ENCODE results near the gene SPATA31D3. TPM values are rescaled to one million over a fixed set of nuclear protein-coding genes. Genes with fewer than 3 reads are reported as not detected.

SPATA31D3 gene
- total and polyA plus RNA-seq, 4 experiments from 2014 or later: not detected

DNA sequence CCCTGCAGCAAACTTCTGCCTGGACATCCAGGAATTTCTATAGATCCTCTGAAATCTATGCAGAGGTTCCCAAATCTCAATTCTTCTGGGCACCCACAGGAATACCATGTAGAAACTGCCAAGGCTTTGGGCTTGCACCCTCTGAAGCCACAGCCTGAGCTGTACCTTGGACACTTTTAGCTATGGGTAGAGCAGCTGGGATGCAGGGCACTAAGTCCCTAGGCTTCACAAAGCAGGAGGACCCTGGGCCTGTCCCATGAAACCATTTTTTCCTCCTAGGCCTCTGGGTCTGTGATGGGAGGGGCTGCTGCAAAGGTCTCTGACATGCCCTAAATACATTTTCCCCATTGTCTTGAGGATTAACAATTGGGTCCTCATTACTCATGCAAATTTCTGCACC, 12.3 kb downstream of the SPATA31D3 start:
- H3K4me1 Mint-ChIP-seq: no peaks in the 10 kb centered on the region

DNA sequence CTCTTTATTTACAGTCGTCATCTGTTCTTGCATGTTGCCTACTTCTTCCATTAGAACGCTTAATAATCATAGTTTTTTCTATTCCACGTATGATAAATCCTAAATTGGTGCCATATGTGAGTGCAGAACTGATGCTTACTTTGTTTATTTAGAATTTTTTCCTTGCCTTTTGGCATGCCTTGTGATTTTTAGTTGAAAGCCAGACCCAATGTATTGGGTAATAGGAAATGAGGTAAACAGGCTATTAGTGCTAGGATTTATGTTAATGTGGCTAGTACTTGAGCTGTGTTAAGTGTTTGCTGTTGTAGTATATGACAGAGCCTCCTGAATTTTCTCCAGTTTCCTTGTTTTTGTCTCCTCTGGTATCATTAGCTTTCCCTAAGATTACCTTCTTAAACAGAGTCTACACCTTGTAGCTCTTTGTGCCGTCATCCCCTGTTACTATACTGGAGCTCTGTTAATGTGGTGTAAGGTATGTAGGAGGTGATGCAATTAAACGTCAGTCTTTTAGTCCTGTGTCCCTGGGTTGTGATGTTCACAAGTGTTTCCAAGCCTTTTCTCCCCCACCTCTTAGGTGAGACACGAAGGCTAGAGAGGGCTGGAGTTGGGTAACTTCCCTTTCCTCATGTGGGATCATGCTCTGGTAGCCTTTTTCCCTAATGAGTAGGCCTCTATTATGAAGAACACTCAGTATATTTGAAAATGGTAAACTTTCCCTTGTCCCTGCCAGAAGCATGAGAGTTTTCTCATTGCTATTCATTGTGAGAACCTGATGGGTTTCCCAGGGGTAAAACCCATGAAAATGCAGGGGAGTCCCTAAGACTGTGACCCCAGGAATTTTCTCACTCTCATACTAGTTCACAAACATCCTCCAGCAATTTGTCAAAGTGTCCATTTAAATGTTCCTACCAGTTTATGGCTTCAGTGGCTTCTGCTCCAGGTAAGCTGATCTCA, 21.2 kb downstream of the SPATA31D3 start:
- no peaks in the 10 kb centered on the region for H3K36me3 ChIP-seq (ENCODE audit: insufficient read depth, low read length)
- DNase-seq: no peak
- CTCF ChIA-PET (ENCODE audit: partially characterized antibody): no interaction called here
- Mint-ChIP-seq H3K4me3 (no peak overlapping the region), H3K27me3 (no peaks in the 10 kb centered on the region), H3K27ac (no peak overlapping the region), H3K4me1 (no peaks in the 10 kb centered on the region), H3K36me3 (no peaks in the 10 kb centered on the region), H3K9me3 (peaks cover 0 to 9% (median 3%) of the 10 kb centered on the region in 8 donors)
- no peak overlapping the region for H3K4me3 ChIP-seq (ENCODE audit: low read length in 2 of 2)
- H3K4me1 ChIP-seq (ENCODE audit: insufficient read depth, low read length): no peaks in the 10 kb centered on the region
- no peak overlapping the region for H3K27ac ChIP-seq (ENCODE audit: low read depth, low read length)
- H3K9me3 ChIP-seq (ENCODE audit: control insufficient read depth in 1 of 2, low read length in 2 of 2): no peaks in the 10 kb centered on the region
- POLR2A ChIA-PET (ENCODE audit: partially characterized antibody): no interaction called here
- no peaks in the 10 kb centered on the region for H3K27me3 ChIP-seq (ENCODE audit: insufficient read depth, low read length)
- intact Hi-C loops (cut with micrococcal nuclease): no loop called here

More for the DNA sequence above, 12.3 kb downstream of the SPATA31D3 start:
- Histone ChIP-seq H3K9me3 (ENCODE audit: control insufficient read depth in 1 of 2, low read length in 2 of 2) (no peaks in the 10 kb centered on the region), H3K27me3 (ENCODE audit: insufficient read depth, low read length) (no peaks in the 10 kb centered on the region), H3K4me1 (ENCODE audit: insufficient read depth, low read length) (no peaks in the 10 kb centered on the region), H3K4me3 (ENCODE audit: low read length in 2 of 2) (no peak overlapping the region), H3K27ac (ENCODE audit: low read depth, low read length) (no peak overlapping the region), H3K36me3 (ENCODE audit: insufficient read depth, low read length) (no peaks in the 10 kb centered on the region)
- Mint-ChIP-seq H3K4me3 (no peak overlapping the region), H3K27ac (no peak overlapping the region), H3K9me3 (peaks cover 7 to 45% (median 25%) of the 10 kb centered on the region in 8 donors), H3K27me3 (no peaks in the 10 kb centered on the region), H3K36me3 (no peaks in the 10 kb centered on the region)
- CTCF ChIA-PET (ENCODE audit: partially characterized antibody): no interaction called here
- intact Hi-C loops (cut with micrococcal nuclease): no loop called here
- POLR2A ChIA-PET (ENCODE audit: partially characterized antibody): no interaction called here
- DNase-seq: no peak

DNA sequence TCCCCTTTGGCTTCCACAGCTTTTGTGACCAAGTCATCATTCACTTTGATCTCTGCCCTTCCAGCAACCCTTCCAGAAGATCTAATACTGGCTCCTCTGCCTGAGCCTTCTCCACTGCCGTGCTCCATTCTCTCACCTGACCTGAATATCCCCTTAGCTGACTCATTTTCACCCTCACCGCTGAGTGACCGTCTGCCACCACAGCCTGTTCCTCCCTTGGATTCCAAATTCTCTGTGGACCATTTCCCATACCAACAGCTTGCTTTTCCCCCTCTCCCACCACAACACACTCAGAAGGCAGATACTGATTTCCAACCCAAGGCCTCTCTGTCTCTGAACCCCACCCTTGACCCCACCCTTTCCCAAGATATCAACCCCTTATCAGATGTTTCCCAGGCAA, 24.7 kb downstream of the SPATA31D3 start:
- Histone ChIP-seq H3K36me3 (ENCODE audit: insufficient read depth, low read length) (no peaks in the 10 kb centered on the region), H3K4me1 (ENCODE audit: insufficient read depth, low read length) (no peaks in the 10 kb centered on the region), H3K27me3 (ENCODE audit: insufficient read depth, low read length) (no peaks in the 10 kb centered on the region), H3K4me3 (ENCODE audit: low read length in 2 of 2) (no peak overlapping the region), H3K9me3 (ENCODE audit: control insufficient read depth in 1 of 2, low read length in 2 of 2) (no peaks in the 10 kb centered on the region), H3K27ac (ENCODE audit: low read depth, low read length) (no peak overlapping the region)
- no peaks in the 10 kb centered on the region for H3K36me3 Mint-ChIP-seq
- no peak for DNase-seq
- H3K9me3 Mint-ChIP-seq: peaks cover 0 to 10% (median 3%) of the 10 kb centered on the region in 8 donors
- H3K4me1 Mint-ChIP-seq: no peaks in the 10 kb centered on the region
- no peak overlapping the region for H3K4me3 Mint-ChIP-seq
- CTCF ChIA-PET (ENCODE audit: partially characterized antibody): no interaction called here
- H3K27ac Mint-ChIP-seq: no peak overlapping the region
- intact Hi-C loops (cut with micrococcal nuclease): no loop called here
- POLR2A ChIA-PET (ENCODE audit: partially characterized antibody): no interaction called here
- no peaks in the 10 kb centered on the region for H3K27me3 Mint-ChIP-seq

DNA sequence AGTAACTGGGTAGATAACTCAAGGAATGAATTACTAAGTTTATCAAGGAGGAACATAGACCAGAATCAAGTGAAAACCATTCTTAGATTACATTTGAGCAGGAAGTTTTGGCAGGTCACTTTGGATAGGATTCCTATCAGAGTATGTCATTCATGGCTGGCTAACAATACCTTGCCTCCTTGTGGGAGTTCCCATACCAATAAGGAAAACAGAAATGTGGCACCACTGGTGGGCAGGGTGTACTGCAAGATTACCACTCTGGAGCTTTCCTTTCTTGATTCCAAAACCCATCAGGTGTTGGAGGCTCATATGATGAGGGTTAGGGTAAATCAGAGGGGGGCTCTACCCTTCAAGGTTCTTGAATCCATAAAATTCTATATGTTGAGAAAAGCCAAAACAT, 26.7 kb downstream of the SPATA31D3 start:
- intact Hi-C loops (cut with micrococcal nuclease): no loop called here
- H3K27ac Mint-ChIP-seq: no peak overlapping the region

DNA sequence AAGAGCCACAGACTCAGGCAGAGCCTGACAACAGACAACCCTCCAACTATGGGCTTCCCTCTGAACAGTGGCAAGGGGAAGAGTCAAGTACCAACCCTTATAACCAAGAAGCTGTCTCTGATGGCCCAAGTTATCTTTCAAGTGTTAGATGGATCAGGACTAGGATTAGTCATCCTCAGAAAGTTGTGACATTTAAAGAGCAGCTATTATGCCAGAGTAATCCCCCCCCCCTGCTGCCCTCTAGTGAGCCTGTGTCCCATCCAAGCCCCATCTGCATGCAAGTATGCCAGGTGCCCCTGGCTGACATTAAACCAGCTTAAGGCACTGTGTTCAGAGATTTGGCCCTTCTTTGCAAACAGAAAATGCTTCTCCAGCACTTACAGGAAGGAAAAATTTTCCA, 28.4 kb downstream of the SPATA31D3 start:
- intact Hi-C loops (cut with micrococcal nuclease): no loop called here
- H3K36me3 ChIP-seq (ENCODE audit: insufficient read depth, low read length): no peaks in the 10 kb centered on the region
- Mint-ChIP-seq H3K36me3 (no peaks in the 10 kb centered on the region), H3K4me3 (no peak overlapping the region), H3K27ac (no peak overlapping the region), H3K27me3 (no peaks in the 10 kb centered on the region), H3K9me3 (peaks cover 3 to 15% (median 8%) of the 10 kb centered on the region in 8 donors), H3K4me1 (no peaks in the 10 kb centered on the region)
- H3K27me3 ChIP-seq (ENCODE audit: insufficient read depth, low read length): no peaks in the 10 kb centered on the region
- no peak overlapping the region for H3K4me3 ChIP-seq (ENCODE audit: low read length in 2 of 2)
- ChIA-PET POLR2A (ENCODE audit: partially characterized antibody) (no interaction called here), CTCF (ENCODE audit: partially characterized antibody) (no interaction called here)
- no peak overlapping the region for H3K27ac ChIP-seq (ENCODE audit: low read depth, low read length)
- H3K9me3 ChIP-seq (ENCODE audit: control insufficient read depth in 1 of 2, low read length in 2 of 2): no peaks in the 10 kb centered on the region
- no peak for DNase-seq
- no peaks in the 10 kb centered on the region for H3K4me1 ChIP-seq (ENCODE audit: insufficient read depth, low read length)

More for the DNA sequence above, 26.7 kb downstream of the SPATA31D3 start:
- Histone ChIP-seq H3K4me1 (ENCODE audit: insufficient read depth, low read length) (no peaks in the 10 kb centered on the region), H3K4me3 (ENCODE audit: low read length in 2 of 2) (no peak overlapping the region), H3K36me3 (ENCODE audit: insufficient read depth, low read length) (no peaks in the 10 kb centered on the region), H3K9me3 (ENCODE audit: control insufficient read depth in 1 of 2, low read length in 2 of 2) (no peaks in the 10 kb centered on the region), H3K27ac (ENCODE audit: low read depth, low read length) (no peak overlapping the region), H3K27me3 (ENCODE audit: insufficient read depth, low read length) (no peaks in the 10 kb centered on the region)
- H3K4me1 Mint-ChIP-seq: no peaks in the 10 kb centered on the region
- ChIA-PET CTCF (ENCODE audit: partially characterized antibody) (no interaction called here), POLR2A (ENCODE audit: partially characterized antibody) (no interaction called here)
- H3K27me3 Mint-ChIP-seq: no peaks in the 10 kb centered on the region
- no peak overlapping the region for H3K4me3 Mint-ChIP-seq
- H3K36me3 Mint-ChIP-seq: no peaks in the 10 kb centered on the region
- DNase-seq: no peak
- H3K9me3 Mint-ChIP-seq: peaks cover 0 to 11% (median 5%) of the 10 kb centered on the region in 8 donors

- H3K9me3 Mint-ChIP-seq: peaks cover 4 to 13% (median 8%) of the 10 kb centered on the region in 8 donors
- H3K27ac ChIP-seq (ENCODE audit: low read depth, low read length): no peak overlapping the region
- CTCF ChIA-PET (ENCODE audit: partially characterized antibody): no interaction called here
- no peak overlapping the region for H3K27ac Mint-ChIP-seq
- DNase-seq: no peak
- intact Hi-C loops (cut with micrococcal nuclease): no loop called here
- H3K4me3 Mint-ChIP-seq: no peak overlapping the region
- H3K4me3 ChIP-seq (ENCODE audit: low read length in 2 of 2): no peak overlapping the region
- H3K27me3 Mint-ChIP-seq: no peaks in the 10 kb centered on the region
- H3K36me3 ChIP-seq (ENCODE audit: insufficient read depth, low read length): no peaks in the 10 kb centered on the region
- H3K4me1 Mint-ChIP-seq: no peaks in the 10 kb centered on the region
- H3K27me3 ChIP-seq (ENCODE audit: insufficient read depth, low read length): no peaks in the 10 kb centered on the region
- H3K36me3 Mint-ChIP-seq: no peaks in the 10 kb centered on the region
- H3K4me1 ChIP-seq (ENCODE audit: insufficient read depth, low read length): no peaks in the 10 kb centered on the region
- POLR2A ChIA-PET (ENCODE audit: partially characterized antibody): no interaction called here
- no peaks in the 10 kb centered on the region for H3K9me3 ChIP-seq (ENCODE audit: control insufficient read depth in 1 of 2, low read length in 2 of 2)
Measured at GRCh38 chr9:81974764-81975163, 31.5 kb downstream of the SPATA31D3 start.

GRCh38 chr9:81976351-81976750, 33.1 kb downstream of the SPATA31D3 start:
- Histone ChIP-seq H3K9me3 (ENCODE audit: control insufficient read depth in 1 of 2, low read length in 2 of 2) (no peaks in the 10 kb centered on the region), H3K27ac (ENCODE audit: low read depth, low read length) (no peak overlapping the region), H3K4me3 (ENCODE audit: low read length in 2 of 2) (no peak overlapping the region), H3K27me3 (ENCODE audit: insufficient read depth, low read length) (no peaks in the 10 kb centered on the region), H3K4me1 (ENCODE audit: insufficient read depth, low read length) (no peaks in the 10 kb centered on the region), H3K36me3 (ENCODE audit: insufficient read depth, low read length) (no peaks in the 10 kb centered on the region)
- H3K36me3 Mint-ChIP-seq: no peaks in the 10 kb centered on the region
- no peak overlapping the region for H3K27ac Mint-ChIP-seq
- H3K4me1 Mint-ChIP-seq: no peaks in the 10 kb centered on the region
- DNase-seq: no peak
- peaks cover 3 to 11% (median 8%) of the 10 kb centered on the region in 8 donors for H3K9me3 Mint-ChIP-seq
- no peak overlapping the region for H3K4me3 Mint-ChIP-seq
- intact Hi-C loops (cut with micrococcal nuclease): no loop called here
- ChIA-PET POLR2A (ENCODE audit: partially characterized antibody) (no interaction called here), CTCF (ENCODE audit: partially characterized antibody) (no interaction called here)
- no peaks in the 10 kb centered on the region for H3K27me3 Mint-ChIP-seq
